Cortex of kidney (tissue), 1 donor: ENCODE measurements around the gene AKAP5.

Source experiments
- DNase-seq: peaks from one replicate; lab custom pipeline; 2025; lab: John Stamatoyannopoulos, UW

The AKAP5 gene

GRCh38 chr14:64465191-64465822, at the start of gene AKAP5:
TSS of gene AKAP5 (plus strand) at chr14:64465499. CDS start at chr14:64468395, 2,896 bp downstream.
- DNase-seq = no peak

DNA sequence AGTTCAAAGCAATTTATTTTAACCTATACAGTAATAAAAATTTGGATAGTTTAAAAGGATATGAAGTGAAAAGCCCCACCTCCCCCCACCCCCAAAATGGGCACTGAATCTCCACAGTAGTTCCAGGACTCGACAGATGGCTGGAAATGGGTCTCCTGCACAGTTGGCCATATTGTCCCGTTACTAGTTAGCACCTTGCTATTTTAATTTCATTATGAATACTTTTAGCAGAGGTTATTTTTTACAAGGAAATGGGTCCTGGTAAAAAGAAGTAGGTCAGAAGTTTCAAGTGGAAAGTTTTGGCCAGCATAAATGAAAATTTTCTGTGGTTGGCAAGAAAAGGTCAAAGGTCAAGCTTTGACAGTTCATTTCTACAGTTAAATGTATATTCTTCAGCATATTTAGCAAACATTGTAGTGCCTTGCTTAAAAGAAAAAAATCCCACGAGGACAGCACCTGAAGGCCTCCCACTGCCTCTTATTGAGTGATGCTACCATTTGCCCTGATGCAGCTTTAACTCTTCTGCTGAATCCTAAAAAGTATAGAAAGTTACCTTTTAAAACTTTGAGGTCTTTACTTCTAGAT, 48.9 kb upstream of the AKAP5 start:
- DNase-seq = no peak

GRCh38 chr14:64417055-64417770, 48.1 kb upstream of the AKAP5 start:
- DNase-seq = no peak

GRCh38 chr14:64417771-64418125, 47.6 kb upstream of the AKAP5 start:
- no peak for DNase-seq

GRCh38 chr14:64419003-64419402, 46.3 kb upstream of the AKAP5 start:
- no peak for DNase-seq

- DNase-seq = no peak
Observed at GRCh38 chr14:64421166-64421565, 44.1 kb upstream of the AKAP5 start.

DNA sequence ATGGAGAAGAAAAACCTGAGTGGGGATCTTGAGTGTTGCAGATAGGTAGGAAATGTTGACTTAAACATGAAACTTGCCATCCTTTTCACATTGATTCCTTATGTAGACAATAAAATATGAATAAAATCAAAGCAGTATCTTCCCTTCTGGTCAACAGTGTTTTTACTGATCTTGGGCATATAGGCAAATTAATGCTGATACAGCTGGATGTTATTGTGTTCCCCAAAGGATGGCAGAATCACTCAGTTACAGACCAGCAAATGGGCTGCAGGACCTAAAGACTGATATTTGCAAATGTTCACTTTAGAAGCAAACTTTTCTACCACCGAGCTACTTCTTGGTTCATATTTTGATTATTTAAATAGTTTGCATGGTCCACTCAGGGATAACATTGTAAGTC, 43.3 kb upstream of the AKAP5 start:
- DNase-seq = no peak

GRCh38 chr14:64422756-64423155, 42.5 kb upstream of the AKAP5 start:
- no peak for DNase-seq

- DNase-seq = no peak
Observed at GRCh38 chr14:64423987-64424386, 41.3 kb upstream of the AKAP5 start.

DNA sequence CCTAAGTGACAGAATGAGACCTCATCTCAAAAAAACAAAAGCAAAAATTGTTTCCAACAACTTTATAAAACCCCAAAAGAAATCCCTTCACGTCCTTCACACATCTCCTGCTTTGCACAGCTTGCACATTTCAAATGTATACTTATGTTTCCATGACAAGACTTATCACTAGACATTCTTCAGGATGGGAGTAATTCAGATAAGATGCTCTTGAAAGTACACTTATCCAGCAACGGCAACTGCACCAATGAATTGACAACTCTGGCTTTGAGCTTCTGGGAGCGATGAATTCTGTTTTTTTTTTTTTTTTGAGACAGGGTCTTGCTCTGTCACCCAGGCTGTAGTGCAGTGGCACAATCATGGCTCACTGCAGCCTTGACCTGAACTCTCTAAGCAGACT, 30.8 kb upstream of the AKAP5 start:
- DNase-seq = no peak

DNA sequence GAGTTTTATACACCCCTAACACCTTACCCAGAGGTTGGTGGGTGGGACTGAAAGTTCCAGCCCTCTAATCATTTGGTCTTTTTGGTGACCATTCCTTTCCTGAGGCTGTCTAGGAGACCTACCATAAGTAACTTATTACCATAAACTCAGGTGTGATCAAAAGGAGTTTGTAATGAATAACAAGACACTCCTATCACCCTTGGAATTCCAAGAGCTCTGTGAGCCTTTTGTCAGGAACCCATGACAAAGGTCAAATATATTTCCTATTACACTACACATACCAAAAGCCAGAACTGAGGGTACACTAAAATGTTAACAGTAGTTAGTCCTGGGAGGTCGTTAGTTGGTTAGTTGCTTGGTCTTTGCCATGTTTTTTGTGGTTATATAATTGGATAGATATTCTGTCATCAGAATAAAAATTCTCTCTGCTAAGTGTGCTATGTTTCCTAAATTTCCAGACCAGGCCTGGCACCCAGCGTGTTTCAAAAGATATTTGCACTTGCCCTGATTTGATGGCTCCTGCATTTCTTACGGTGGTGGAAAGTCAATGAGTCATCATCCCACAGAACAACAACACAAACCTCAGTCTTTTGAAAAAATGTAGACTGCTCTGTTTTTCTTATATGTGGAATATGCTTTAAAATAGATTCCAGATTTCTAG, 27.0 kb upstream of the AKAP5 start:
- DNase-seq = no peak

DNA sequence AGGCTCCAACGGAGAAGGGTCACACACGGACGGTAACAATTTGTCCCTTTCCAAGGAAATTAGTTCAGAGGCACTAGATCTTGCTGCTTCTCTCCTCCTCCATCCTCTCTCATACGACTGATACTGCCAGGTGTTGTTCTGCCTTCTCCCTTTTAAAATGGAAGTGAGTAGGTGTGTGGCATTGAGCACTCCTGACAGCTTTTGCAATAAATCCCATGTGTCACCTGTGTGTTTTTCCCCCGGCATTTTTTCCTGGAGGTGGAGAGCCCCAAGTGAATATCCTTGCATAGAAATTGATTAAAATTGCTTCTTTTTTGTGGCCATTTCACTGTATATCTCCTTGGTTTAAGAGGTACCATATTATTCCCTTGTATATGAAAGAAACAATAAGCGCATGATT, 26.2 kb upstream of the AKAP5 start:
- no peak for DNase-seq

- no peak for DNase-seq
Observed at GRCh38 chr14:64440494-64440893, 24.8 kb upstream of the AKAP5 start.

DNA sequence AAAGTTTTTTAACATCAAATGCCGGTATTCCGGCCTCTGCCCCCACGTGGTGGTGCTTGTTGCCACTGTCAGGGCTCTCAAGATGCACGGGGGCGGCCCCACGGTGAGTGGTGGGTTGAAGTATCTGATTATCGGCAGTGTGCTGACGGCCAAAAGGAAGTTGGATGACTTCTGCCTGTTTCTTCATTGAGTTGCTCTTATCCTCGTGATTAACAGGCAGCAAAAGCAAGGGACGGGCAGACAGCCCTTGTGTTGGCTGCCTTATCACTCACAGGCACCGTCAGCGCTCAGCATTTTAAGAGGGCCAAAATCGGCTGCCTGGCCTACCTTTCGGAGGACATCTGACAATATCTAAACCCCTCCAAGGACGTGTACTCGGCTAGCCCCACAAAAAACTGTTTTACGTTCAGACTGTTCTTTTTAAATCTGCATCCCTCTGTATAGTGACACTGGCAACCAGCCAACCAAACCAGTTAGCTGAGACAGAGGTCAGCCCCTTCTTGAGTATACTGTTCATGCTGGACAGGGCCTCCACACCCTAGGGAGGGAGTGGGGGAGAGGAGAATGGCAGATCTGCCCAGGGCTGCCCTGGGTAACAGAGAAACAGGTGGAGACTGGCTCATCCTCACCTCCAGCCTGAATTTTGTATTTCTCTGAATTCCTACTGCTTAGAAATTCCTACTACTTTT, 22.9 kb upstream of the AKAP5 start:
- no peak for DNase-seq

GRCh38 chr14:64444140-64444539, 21.2 kb upstream of the AKAP5 start:
- DNase-seq = no peak

DNA sequence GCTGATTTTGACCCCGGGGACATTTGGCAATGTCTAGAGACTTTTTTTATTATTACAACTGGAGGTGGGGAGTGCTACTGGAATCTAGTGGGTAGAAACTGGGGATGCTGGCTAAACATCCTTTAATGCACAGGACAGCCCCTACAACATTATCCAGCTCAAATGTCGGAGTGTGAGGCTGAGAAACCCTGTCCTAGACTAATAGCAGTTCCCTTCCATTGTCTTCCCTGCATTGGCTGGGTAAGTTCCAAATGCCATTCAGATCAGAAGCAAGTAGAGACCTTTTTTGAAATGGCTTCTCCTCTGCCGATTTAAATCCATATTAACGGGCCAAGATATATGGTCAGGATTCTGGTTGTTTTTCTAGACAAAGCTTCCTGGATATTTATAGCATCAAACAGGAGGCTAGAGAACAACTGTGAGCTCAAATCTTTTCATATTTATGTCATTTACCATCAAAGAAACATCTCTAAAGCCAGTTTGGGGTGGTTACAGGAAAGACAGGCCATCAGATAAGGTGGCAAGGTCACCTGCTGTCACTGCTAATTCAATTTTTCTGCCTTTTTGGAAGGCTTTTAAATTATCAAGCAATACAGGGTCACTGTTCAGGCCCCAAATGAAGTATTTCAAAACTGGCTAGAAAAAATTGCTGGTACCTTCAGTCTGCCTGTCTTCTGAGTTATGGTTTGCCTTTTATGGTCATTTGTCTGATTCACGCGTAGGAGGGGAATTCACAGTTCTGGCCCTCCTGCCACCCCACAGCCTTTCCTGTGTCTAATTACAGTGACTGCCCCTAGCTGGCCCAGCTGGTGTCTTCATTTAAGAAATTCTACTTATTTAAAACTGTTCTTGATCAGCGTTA, 20.1 kb upstream of the AKAP5 start:
- no peak for DNase-seq

- DNase-seq = no peak
Observed at GRCh38 chr14:64447876-64448670, 17.2 kb upstream of the AKAP5 start.

DNA sequence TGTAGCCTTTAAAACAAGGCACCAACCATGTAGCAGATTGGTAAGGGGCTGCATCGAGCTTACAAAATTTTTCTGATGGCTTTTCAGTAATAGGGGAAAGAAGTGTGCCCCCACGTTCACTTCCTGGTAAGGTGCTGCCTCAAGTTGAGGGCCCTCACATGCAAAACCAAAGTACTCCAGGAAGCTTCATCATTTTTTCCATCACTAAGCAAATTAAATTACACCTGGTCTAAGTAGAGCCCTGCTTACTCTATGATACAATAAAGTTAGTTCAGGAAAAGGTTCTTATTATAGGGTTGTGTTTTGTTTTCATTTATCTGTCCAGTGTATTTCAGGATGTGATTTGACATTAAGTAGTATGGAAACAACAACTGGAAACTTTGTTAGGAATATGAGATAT, 15.0 kb upstream of the AKAP5 start:
- DNase-seq = no peak

GRCh38 chr14:64454671-64455070, 10.6 kb upstream of the AKAP5 start:
- no peak for DNase-seq

GRCh38 chr14:64459405-64460136, 5.7 kb upstream of the AKAP5 start:
- DNase-seq = no peak
